SU-DHL-6 (cell line): Measurements from ENCODE around the gene OTOF.

Source experiments
- H2AFZ ChIP-seq: fragments of 200-600 bp; sonication (generic); 2 replicates; pipeline ENCODE4 v1.6.1; 2014; ENCODE audit warnings: low read depth, mild to moderate bottlenecking, moderate library complexity, mixed read lengths, antibody characterized with exemption, low read length; ENCODE audit not compliant: severe bottlenecking
- H3F3A ChIP-seq: fragments of 200-600 bp; shearing (Covaris generic); 2 replicates; pipeline ENCODE4 v1.6.0; 2016; ENCODE audit warnings: antibody characterized with exemption, mild to moderate bottlenecking; ENCODE audit not compliant: insufficient read depth
- H3K27ac ChIP-seq: fragments of 200-600 bp; sonication (generic); 2 replicates; pipeline ENCODE4 v1.5.1; 2016; ENCODE audit warnings: low read depth, mild to moderate bottlenecking, low read length, moderate library complexity, mixed read lengths
- H3K27me3 ChIP-seq: fragments of 200-600 bp; sonication (generic), shearing (Covaris generic); 2 replicates; pipeline ENCODE4 v1.6.0; 2014; ENCODE audit warnings: mild to moderate bottlenecking, low read length
- H3K36me3 ChIP-seq: fragments of 200-600 bp; sonication (generic); 2 replicates; pipeline ENCODE4 v1.6.1; 2014; ENCODE audit warnings: mild to moderate bottlenecking, low read length, mixed read lengths
- H3K4me2 ChIP-seq: fragments of 300-600, 200-600 bp; shearing (Covaris generic), sonication (generic); 2 replicates; pipeline ENCODE4 v1.6.0; 2014; ENCODE audit warnings: low read length, low read depth, mild to moderate bottlenecking; ENCODE audit not compliant: poor library complexity, severe bottlenecking
- H3K4me3 ChIP-seq: fragments of 200-600 bp; sonication (generic); 2 replicates; pipeline ENCODE4 v1.5.1; 2014; ENCODE audit warnings: antibody characterized with exemption, low read length, mild to moderate bottlenecking, mixed read lengths; ENCODE audit not compliant: insufficient read depth, poor library complexity, severe bottlenecking
- H3K79me2 ChIP-seq: fragments of 200-600 bp; sonication (generic); 2 replicates; pipeline ENCODE4 v1.6.1; 2014; ENCODE audit warnings: mild to moderate bottlenecking, low read length, moderate library complexity; ENCODE audit not compliant: insufficient read depth
- H3K9ac ChIP-seq: fragments of 200-600 bp; sonication (generic); 2 replicates; pipeline ENCODE4 v1.7.0; 2014; ENCODE audit warnings: mild to moderate bottlenecking, low read length
- H3K9me2 ChIP-seq: fragments of 200-600 bp; sonication (generic); replicated peaks from 2 replicates; pipeline ENCODE4 v1.6.1; 2014; ENCODE audit warnings: low read length; ENCODE audit not compliant: insufficient read depth
- H3K9me3 ChIP-seq: fragments of 200-600 bp; sonication (generic); 2 replicates; pipeline ENCODE4 v1.6.1; 2014; ENCODE audit warnings: low read length, mixed read lengths; ENCODE audit not compliant: insufficient read depth
- H4K20me1 ChIP-seq: fragments of 200-600 bp; sonication (generic); 2 replicates; pipeline ENCODE4 v1.6.1; 2014; ENCODE audit warnings: low read depth, mild to moderate bottlenecking, antibody characterized with exemption, low read length, moderate library complexity, mixed read lengths
- CTCF ChIP-seq: fragments of 200-600 bp; sonication (generic); IDR thresholded peaks from one replicate; pipeline ENCODE4 v1.5.1; 2017; ENCODE audit warnings: antibody characterized with exemption, mild to moderate bottlenecking, low read length, moderate library complexity; ENCODE audit not compliant: insufficient read depth, poor library complexity, severe bottlenecking
- EZH2phosphoT487 ChIP-seq: fragments of 200-600 bp; sonication (generic), shearing (Covaris generic); conservative IDR thresholded peaks from 2 replicates; pipeline ENCODE4 v1.6.1; 2018; ENCODE audit warnings: mild to moderate bottlenecking, antibody characterized with exemption, low read length, moderate library complexity, mixed read lengths

The OTOF gene

GRCh38 chr2:26504002-26504401 is 26.1 kb upstream of the OTOF start:
- Histone ChIP-seq H3F3A (no peaks in the 10 kb centered on the region), H2AFZ (no peak overlapping the region), H3K9me2 (no peaks in the 10 kb centered on the region), H3K27me3 (no peaks in the 10 kb centered on the region), H3K9me3 (no peaks in the 10 kb centered on the region), H3K4me3 (no peak overlapping the region), H3K36me3 (no peaks in the 10 kb centered on the region), H3K9ac (0 out of 2 replicates have a peak overlapping the region, but pooled peaks have one; percentile 13), H4K20me1 (no peaks in the 10 kb centered on the region), H3K27ac (no peak overlapping the region), H3K79me2 (no peaks in the 10 kb centered on the region), H3K4me2 (peak overlapping the region; percentile 39)
- no peak for TF ChIP-seq EZH2phosphoT487
- TF ChIP-seq CTCF, result no peak

GRCh38 chr2:26503231-26503880 is 25.4 kb upstream of the OTOF start:
- H3K36me3 ChIP-seq, result no peaks in the 10 kb centered on the region
- H3K27me3 ChIP-seq, result no peaks in the 10 kb centered on the region
- H3K9me3 ChIP-seq, result no peaks in the 10 kb centered on the region
- 0 out of 2 replicates have a peak overlapping the region, but pooled peaks have one; percentile 13 for H3K9ac ChIP-seq
- no peak overlapping the region for H3K27ac ChIP-seq
- H4K20me1 ChIP-seq, result no peaks in the 10 kb centered on the region
- no peak for TF ChIP-seq EZH2phosphoT487
- TF ChIP-seq CTCF, result peak; percentile 73
- H3K9me2 ChIP-seq, result no peaks in the 10 kb centered on the region
- H3F3A ChIP-seq, result no peaks in the 10 kb centered on the region
- H3K4me3 ChIP-seq, result no peak overlapping the region
- no peak overlapping the region for H2AFZ ChIP-seq
- H3K79me2 ChIP-seq, result no peaks in the 10 kb centered on the region
- peak overlapping the region; percentile 39 for H3K4me2 ChIP-seq

GRCh38 chr2:26500406-26500805 is 22.5 kb upstream of the OTOF start:
- Histone ChIP-seq H3K9ac (no peak overlapping the region), H3K9me2 (no peaks in the 10 kb centered on the region), H3K79me2 (no peaks in the 10 kb centered on the region), H3K27ac (no peak overlapping the region), H2AFZ (no peak overlapping the region), H3K4me2 (no peak overlapping the region), H3F3A (no peaks in the 10 kb centered on the region), H3K36me3 (no peaks in the 10 kb centered on the region), H4K20me1 (no peaks in the 10 kb centered on the region), H3K4me3 (no peak overlapping the region), H3K9me3 (no peaks in the 10 kb centered on the region), H3K27me3 (no peaks in the 10 kb centered on the region)
- TF ChIP-seq EZH2phosphoT487, result no peak
- TF ChIP-seq CTCF, result no peak
